HG03060 (cell line): ENCODE measurements around the gene DGKQ.

Experiments used
- ATAC-seq: cut with Tn5 transposase; IDR thresholded peaks from one replicate; pipeline ENCODE4 v1.9.1; 2021; ENCODE audit warnings: low read depth, moderate number of reproducible peaks; ENCODE audit not compliant: unreplicated experiment

The DGKQ gene

DNA sequence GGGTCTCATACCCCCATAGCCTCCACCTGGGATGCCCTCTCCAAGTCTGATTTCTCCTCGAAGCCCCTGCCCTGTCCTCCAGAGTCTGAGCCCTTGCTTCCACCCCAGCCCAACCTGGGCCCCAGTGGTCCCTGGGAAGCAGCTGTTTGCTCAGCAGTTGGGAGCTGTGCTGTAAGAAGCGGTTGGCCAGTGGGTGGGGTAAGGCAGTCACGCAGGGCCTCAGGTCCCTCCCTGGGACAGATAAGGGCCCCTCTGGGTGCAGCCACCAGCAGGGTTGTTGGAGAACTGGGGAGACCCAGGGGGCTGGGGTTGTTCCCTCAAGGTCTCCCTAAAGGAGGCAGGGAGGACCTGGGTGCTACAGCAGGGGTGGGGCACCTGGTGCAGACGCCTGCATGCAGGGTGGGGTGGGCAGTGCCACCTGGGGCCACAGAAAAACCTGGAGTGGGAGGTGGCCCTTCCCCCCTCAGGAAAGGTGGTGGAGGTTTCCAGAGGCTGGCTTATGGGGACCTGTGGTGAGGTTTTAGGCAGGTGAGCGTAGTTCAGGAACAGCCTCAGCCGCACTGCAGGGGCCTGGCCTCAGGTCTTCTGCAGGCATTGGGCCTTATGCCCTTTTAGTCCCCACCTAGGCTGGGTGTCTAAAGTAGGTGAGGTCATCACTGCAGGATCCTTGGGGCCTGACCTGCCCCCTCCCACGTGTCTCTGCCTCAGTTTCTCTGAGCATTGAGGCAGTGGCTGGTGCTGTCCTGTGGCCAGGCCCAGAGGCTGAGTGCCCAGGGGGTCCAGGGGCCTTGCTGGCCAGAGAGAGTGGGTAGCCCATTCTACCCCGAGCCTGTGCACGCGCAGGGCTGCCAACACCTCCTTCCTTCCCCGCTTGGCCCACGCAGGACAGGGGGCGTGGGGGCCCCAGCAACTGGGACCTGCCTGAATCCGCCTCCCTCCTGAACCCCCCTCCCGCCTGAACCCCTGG is 22.9 kb upstream of the DGKQ start:
- no peak for ATAC-seq

- ATAC-seq: no peak
These were observed 22.1 kb upstream of the DGKQ start for GRCh38 chr4:995311-996026.

DNA sequence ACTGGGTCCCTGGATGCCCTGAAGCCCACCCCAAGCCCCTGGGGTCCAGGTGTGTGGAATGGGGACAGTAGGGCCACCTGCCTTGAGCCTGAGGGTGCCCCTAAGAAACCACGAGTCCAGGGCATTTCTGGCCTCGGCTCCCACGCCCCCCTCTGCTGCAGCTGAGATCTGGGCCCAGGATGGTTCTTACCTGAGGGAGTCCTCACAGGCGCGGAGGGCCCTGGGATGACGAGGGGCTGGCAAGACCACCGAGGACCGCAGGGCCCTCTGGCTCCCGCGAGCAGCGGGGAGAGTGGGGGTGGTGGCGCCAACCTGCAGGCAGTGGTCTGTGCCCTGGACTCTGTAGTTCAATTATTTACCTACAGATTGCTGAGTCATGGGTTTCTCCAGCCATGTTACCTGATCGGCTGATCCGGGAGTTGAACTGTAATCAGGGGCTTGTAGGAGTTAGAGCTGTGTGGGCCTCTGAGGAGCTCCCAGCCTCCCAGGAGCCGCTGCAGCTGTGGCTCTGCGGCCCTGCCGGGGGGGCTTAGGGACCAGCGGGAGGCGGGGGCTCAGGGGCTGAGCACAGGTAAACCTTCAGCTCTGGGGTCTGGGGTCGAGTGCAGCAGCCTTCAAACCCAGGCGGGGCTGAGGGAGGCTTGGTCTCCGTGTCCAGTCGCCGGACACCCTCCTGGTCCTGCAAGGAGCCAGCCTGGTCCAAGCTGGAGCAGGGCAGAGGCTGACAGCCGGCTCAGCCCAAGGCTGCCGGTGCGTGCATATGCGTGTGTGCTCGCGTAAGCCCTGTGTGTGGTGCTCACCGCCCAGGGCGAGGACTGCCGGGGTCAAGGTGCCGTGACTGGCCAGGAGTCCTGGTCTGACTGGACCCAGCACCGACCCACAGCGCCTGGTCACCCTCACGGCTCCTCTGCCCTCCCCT is 20.0 kb upstream of the DGKQ start, which contains the start of gene SLC26A1:
Gene SLC26A1 (minus strand): TSS at position 294 of the 919 bp plus-strand sequence. CDS start 1,701 bp downstream, outside the sequence.
- no peak for ATAC-seq

GRCh38 chr4:992297-993110 is 19.1 kb upstream of the DGKQ start:
- no peak for ATAC-seq

DNA sequence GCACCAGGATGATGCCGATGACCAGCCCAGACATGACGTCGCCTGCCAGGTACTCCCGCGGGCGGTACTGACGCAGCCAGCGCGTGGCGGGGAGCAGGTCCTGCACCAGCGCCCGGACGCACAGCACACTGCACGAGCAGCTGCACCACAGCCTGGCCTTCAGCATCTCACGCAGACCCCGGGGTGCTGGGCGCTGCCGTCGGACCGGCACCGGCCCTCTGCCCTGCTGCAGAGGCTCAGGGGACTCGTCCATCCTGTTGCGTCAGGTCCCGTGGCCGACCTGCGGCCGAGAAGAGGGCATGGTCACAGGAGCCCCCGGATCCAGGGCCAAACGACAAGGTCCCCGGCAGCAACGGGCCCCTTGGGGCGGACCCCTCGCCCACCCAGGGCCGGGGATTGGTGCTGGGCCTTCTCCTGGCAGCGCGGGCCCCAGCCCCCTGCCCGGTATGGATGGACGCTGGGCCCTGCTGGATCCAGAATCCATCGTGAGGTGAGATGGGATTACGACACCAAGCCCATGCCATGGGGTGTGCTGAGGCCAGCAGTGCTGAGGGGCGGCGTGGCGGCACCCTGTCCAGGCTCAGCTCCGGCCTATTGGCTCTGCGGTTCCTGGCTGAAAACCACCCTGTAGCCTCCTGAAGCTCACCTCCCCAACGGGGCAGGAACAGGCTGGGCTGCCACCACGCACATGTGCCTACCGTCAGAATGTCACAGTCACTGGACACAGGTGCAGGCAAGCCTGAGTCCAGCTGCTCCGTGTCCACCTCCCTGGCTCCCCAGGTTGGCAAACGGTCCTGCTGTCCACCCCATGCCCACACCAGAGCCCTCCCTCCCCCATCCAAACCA is 18.3 kb upstream of the DGKQ start:
- no peak for ATAC-seq

- no peak for ATAC-seq
These were observed 17.5 kb upstream of the DGKQ start for GRCh38 chr4:990746-991367.

GRCh38 chr4:989722-990471 is 16.5 kb upstream of the DGKQ start:
- ATAC-seq: no peak

GRCh38 chr4:988726-989721 is 15.7 kb upstream of the DGKQ start:
- ATAC-seq: no peak

GRCh38 chr4:987624-988513 is 14.5 kb upstream of the DGKQ start:
- ATAC-seq: no peak

DNA sequence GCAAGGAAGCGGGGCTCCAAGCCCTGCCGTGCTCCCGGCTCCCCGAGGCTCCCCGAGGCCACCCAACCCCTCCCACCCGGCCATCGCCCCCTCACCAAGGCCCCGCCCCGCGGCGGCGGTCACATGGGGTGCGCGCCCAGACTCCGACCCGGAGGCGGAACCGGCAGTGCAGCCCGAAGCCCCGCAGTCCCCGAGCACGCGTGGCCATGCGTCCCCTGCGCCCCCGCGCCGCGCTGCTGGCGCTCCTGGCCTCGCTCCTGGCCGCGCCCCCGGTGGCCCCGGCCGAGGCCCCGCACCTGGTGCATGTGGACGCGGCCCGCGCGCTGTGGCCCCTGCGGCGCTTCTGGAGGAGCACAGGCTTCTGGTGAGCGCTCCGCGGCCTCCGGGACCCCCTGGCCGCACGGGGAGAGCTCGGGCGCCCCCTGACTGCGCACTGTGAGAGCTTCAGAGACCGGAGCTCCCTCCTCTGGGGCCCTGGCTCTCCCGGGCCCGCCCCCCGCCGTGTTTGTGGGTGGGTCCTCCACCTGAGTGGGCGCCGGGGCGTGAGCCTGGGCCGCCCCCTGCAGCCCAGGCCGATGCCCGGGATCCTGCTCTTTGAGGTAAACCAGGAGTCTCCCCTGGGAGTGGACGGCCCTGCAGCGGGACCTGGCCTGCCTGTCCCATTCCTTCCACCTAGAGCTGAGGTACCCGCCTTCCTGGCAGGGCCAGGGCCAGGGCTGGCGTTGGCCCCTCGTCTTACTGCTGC is 13.7 kb upstream of the DGKQ start, which contains the start of gene IDUA:
Gene IDUA (plus strand): TSS at position 166 of the 745 bp plus-strand sequence. CDS start 41 bp downstream, at position 207.
- no peak for ATAC-seq

DNA sequence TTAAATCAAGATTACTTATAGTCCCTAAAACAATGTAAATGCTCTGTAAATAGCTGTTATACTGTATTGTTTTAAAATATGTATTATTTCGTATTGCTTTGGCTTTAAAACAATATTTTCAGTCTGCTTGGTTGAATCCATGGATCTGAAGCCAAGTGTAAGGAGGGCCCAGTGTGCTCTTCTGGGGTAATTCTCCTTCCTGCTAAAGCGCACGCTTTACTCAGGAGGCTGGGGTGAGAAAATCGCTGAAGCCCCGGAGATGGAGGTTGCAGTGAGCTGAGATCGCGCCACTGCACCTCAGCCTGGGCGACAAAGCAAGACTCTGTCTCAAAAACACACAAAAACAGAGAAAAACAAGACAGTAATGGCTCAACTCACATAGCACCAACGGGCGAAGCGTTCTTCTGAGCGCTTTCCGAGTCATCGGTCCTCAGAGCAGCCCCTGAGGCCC is 13.1 kb upstream of the DGKQ start:
- no peak for ATAC-seq

- no peak for ATAC-seq
These were observed 11.9 kb upstream of the DGKQ start for GRCh38 chr4:985123-985830.

GRCh38 chr4:984336-985054 is 11.1 kb upstream of the DGKQ start:
- ATAC-seq: no peak
